Stimulated activated naive B cell treated with anti-CD40 and anti-IgM and Interleukin-4, amounts not matched to agents 10 μg/mL and 1 μg/mL and 100 μg/mL, for 72 hours (primary cell): ENCODE results near the gene ARHGAP18.

Experiments
- ATAC-seq, 2 donors: fragments of 150-1000 bp; cut with Tn5 transposase; replicated peaks; 2 replicates each; pipeline ENCODE4 v1.10.0; 2021; ENCODE audit warnings: moderate library complexity in 1 of 2
- DNase-seq: peaks from one replicate; pipeline ENCODE4 v3.0.0; 2021
- H3K27ac Mint-ChIP-seq: one replicate; pipeline ENCODE4 v1.8.0; 2022; ENCODE audit warnings: mild to moderate bottlenecking, mixed read lengths
- H3K27me3 Mint-ChIP-seq, 2 donors: one replicate each; pipeline ENCODE4 v1.8.0; 2022; ENCODE audit warnings: mixed read lengths in 2 of 2
- H3K36me3 Mint-ChIP-seq, 2 donors: one replicate each; pipeline ENCODE4 v1.8.0; 2022; ENCODE audit warnings: mixed read lengths in 2 of 2, mild to moderate bottlenecking in 1 of 2
- H3K4me1 Mint-ChIP-seq, 2 donors: one replicate each; pipeline ENCODE4 v1.8.0; 2022; ENCODE audit warnings: mixed read lengths in 2 of 2, mild to moderate bottlenecking in 1 of 2
- H3K4me3 Mint-ChIP-seq, 2 donors: one replicate each; pipeline ENCODE4 v1.8.0; 2022; ENCODE audit warnings: mild to moderate bottlenecking in 2 of 2, mixed read lengths in 2 of 2, moderate library complexity in 1 of 2
- H3K9me3 Mint-ChIP-seq, 2 donors: one replicate each; pipeline ENCODE4 v1.8.0; 2022; ENCODE audit warnings: mixed read lengths in 2 of 2, mild to moderate bottlenecking in 1 of 2

Gene ARHGAP18

GRCh38 chr6:129628101-129628815 is 81.7 kb downstream of the ARHGAP18 start:
- H3K4me1 Mint-ChIP-seq: peaks cover 3 to 6% of the 10 kb centered on the region in 2 donors
- peaks cover 7 to 10% of the 10 kb centered on the region in 2 donors for H3K36me3 Mint-ChIP-seq
- DNase-seq (no peak), ATAC-seq (no peak)
- H3K4me3 Mint-ChIP-seq: no peak overlapping the region
- H3K27me3 Mint-ChIP-seq: no peaks in the 10 kb centered on the region
- no peaks in the 10 kb centered on the region for H3K9me3 Mint-ChIP-seq
- H3K27ac Mint-ChIP-seq: no peak overlapping the region

GRCh38 chr6:129624488-129624887 is 85.5 kb downstream of the ARHGAP18 start:
- Mint-ChIP-seq H3K9me3 (no peaks in the 10 kb centered on the region), H3K4me3 (no peak overlapping the region), H3K36me3 (peaks cover 9 to 10% of the 10 kb centered on the region in 2 donors), H3K27ac (no peak overlapping the region), H3K27me3 (no peaks in the 10 kb centered on the region), H3K4me1 (peaks cover 5 to 8% of the 10 kb centered on the region in 2 donors)
- ATAC-seq (no peak), DNase-seq (no peak)

- H3K36me3 Mint-ChIP-seq: peaks cover 6 to 10% of the 10 kb centered on the region in 2 donors
- no peak overlapping the region for H3K4me3 Mint-ChIP-seq
- DNase-seq: no peak
- H3K9me3 Mint-ChIP-seq: no peaks in the 10 kb centered on the region
- peak; percentile 78 to 82 for ATAC-seq
- H3K27ac Mint-ChIP-seq: peak overlapping the region; percentile 31
- H3K27me3 Mint-ChIP-seq: no peaks in the 10 kb centered on the region
- H3K4me1 Mint-ChIP-seq: peaks cover 5 to 8% of the 10 kb centered on the region in 2 donors
Measured at GRCh38 chr6:129623008-129623732, 86.8 kb downstream of the ARHGAP18 start.

- ATAC-seq (peak; percentile 70 to 80), DNase-seq (peak; percentile 5)
- H3K4me1 Mint-ChIP-seq: peaks cover 2 to 8% of the 10 kb centered on the region in 2 donors
Measured at GRCh38 chr6:129621252-129621651, 88.7 kb downstream of the ARHGAP18 start.

GRCh38 chr6:129620234-129620610 is 89.8 kb downstream of the ARHGAP18 start:
- peaks cover 2 to 8% of the 10 kb centered on the region in 2 donors for H3K4me1 Mint-ChIP-seq
- H3K9me3 Mint-ChIP-seq: no peaks in the 10 kb centered on the region
- ATAC-seq (no peak), DNase-seq (no peak)
- H3K27ac Mint-ChIP-seq: no peak overlapping the region
- H3K4me3 Mint-ChIP-seq: no peak overlapping the region
- peaks cover 2 to 5% of the 10 kb centered on the region in 2 donors for H3K36me3 Mint-ChIP-seq
- H3K27me3 Mint-ChIP-seq: no peaks in the 10 kb centered on the region

More at GRCh38 chr6:129621252-129621651, 88.7 kb downstream of the ARHGAP18 start:
- peaks cover 2 to 5% of the 10 kb centered on the region in 2 donors for H3K36me3 Mint-ChIP-seq
- H3K4me3 Mint-ChIP-seq: no peak overlapping the region
- no peak overlapping the region for H3K27ac Mint-ChIP-seq
- no peaks in the 10 kb centered on the region for H3K9me3 Mint-ChIP-seq
- no peaks in the 10 kb centered on the region for H3K27me3 Mint-ChIP-seq

- Mint-ChIP-seq H3K36me3 (peaks cover 5 to 6% of the 10 kb centered on the region in 2 donors), H3K9me3 (no peaks in the 10 kb centered on the region), H3K27ac (no peak overlapping the region), H3K27me3 (no peaks in the 10 kb centered on the region), H3K4me1 (peaks cover 2 to 8% of the 10 kb centered on the region in 2 donors), H3K4me3 (no peak overlapping the region)
- peak in 1 of 2 donors; percentile 4 for ATAC-seq
- DNase-seq: no peak
Measured at GRCh38 chr6:129619579-129620233, 90.3 kb downstream of the ARHGAP18 start.

- no peak for ATAC-seq
- Mint-ChIP-seq H3K4me3 (no peak overlapping the region), H3K9me3 (no peaks in the 10 kb centered on the region), H3K36me3 (peaks cover 5 to 6% of the 10 kb centered on the region in 2 donors), H3K27me3 (no peaks in the 10 kb centered on the region), H3K27ac (no peak overlapping the region), H3K4me1 (peaks cover 0 to 2% of the 10 kb centered on the region in 2 donors)
- DNase-seq: no peak
Measured at GRCh38 chr6:129617986-129618385, 92.0 kb downstream of the ARHGAP18 start.

GRCh38 chr6:129615496-129615895 is 94.5 kb downstream of the ARHGAP18 start:
- Mint-ChIP-seq H3K4me3 (no peak overlapping the region), H3K4me1 (no peaks in the 10 kb centered on the region), H3K9me3 (no peaks in the 10 kb centered on the region), H3K27me3 (no peaks in the 10 kb centered on the region), H3K27ac (no peak overlapping the region), H3K36me3 (peaks cover 5 to 6% of the 10 kb centered on the region in 2 donors)
- ATAC-seq: no peak
- no peak for DNase-seq

GRCh38 chr6:129615020-129615419 is 95.0 kb downstream of the ARHGAP18 start:
- no peaks in the 10 kb centered on the region for H3K4me1 Mint-ChIP-seq
- no peaks in the 10 kb centered on the region for H3K27me3 Mint-ChIP-seq
- ATAC-seq (no peak), DNase-seq (no peak)
- H3K4me3 Mint-ChIP-seq: no peak overlapping the region
- peaks cover 9% of the 10 kb centered on the region in 2 donors for H3K36me3 Mint-ChIP-seq
- H3K27ac Mint-ChIP-seq: no peak overlapping the region
- H3K9me3 Mint-ChIP-seq: no peaks in the 10 kb centered on the region

- no peak overlapping the region for H3K27ac Mint-ChIP-seq
- H3K9me3 Mint-ChIP-seq: no peaks in the 10 kb centered on the region
- no peaks in the 10 kb centered on the region for H3K4me1 Mint-ChIP-seq
- no peak for ATAC-seq
- no peak for DNase-seq
- no peak overlapping the region for H3K4me3 Mint-ChIP-seq
- H3K36me3 Mint-ChIP-seq: peaks cover 8 to 11% of the 10 kb centered on the region in 2 donors
- H3K27me3 Mint-ChIP-seq: no peaks in the 10 kb centered on the region
Measured at GRCh38 chr6:129614464-129614863, 95.5 kb downstream of the ARHGAP18 start.

GRCh38 chr6:129612440-129612839 is 97.5 kb downstream of the ARHGAP18 start:
- Mint-ChIP-seq H3K27ac (no peak overlapping the region), H3K4me3 (no peak overlapping the region), H3K36me3 (peaks cover 5 to 13% of the 10 kb centered on the region in 2 donors), H3K4me1 (no peaks in the 10 kb centered on the region), H3K27me3 (no peaks in the 10 kb centered on the region), H3K9me3 (no peaks in the 10 kb centered on the region)
- ATAC-seq: no peak
- no peak for DNase-seq

- Mint-ChIP-seq H3K27ac (no peak overlapping the region), H3K4me1 (no peaks in the 10 kb centered on the region), H3K9me3 (no peaks in the 10 kb centered on the region), H3K27me3 (no peaks in the 10 kb centered on the region), H3K4me3 (no peak overlapping the region), H3K36me3 (peaks cover 5 to 10% of the 10 kb centered on the region in 2 donors)
- no peak for ATAC-seq
- DNase-seq: no peak
Measured at GRCh38 chr6:129609635-129610034, 100.3 kb downstream of the ARHGAP18 start.

- no peaks in the 10 kb centered on the region for H3K27me3 Mint-ChIP-seq
- DNase-seq (no peak), ATAC-seq (no peak)
- H3K36me3 Mint-ChIP-seq: peaks cover 5 to 10% of the 10 kb centered on the region in 2 donors
- H3K9me3 Mint-ChIP-seq: no peaks in the 10 kb centered on the region
- H3K4me1 Mint-ChIP-seq: no peaks in the 10 kb centered on the region
- no peak overlapping the region for H3K4me3 Mint-ChIP-seq
- no peak overlapping the region for H3K27ac Mint-ChIP-seq
Measured at GRCh38 chr6:129608886-129609537, 101.0 kb downstream of the ARHGAP18 start.

- H3K27me3 Mint-ChIP-seq: no peaks in the 10 kb centered on the region
- H3K4me1 Mint-ChIP-seq: no peaks in the 10 kb centered on the region
- DNase-seq (no peak), ATAC-seq (no peak)
- H3K27ac Mint-ChIP-seq: no peak overlapping the region
- H3K9me3 Mint-ChIP-seq: no peaks in the 10 kb centered on the region
- H3K4me3 Mint-ChIP-seq: no peak overlapping the region
- H3K36me3 Mint-ChIP-seq: peaks cover 5 to 10% of the 10 kb centered on the region in 2 donors
Measured at GRCh38 chr6:129607581-129608186, 102.3 kb downstream of the ARHGAP18 start.
